ENCODE measurements around the gene NBEAL2.
A peak's percentile ranks its signal among the peaks of the same experiment; 100 is the strongest.

NBEAL2 gene

DNA sequence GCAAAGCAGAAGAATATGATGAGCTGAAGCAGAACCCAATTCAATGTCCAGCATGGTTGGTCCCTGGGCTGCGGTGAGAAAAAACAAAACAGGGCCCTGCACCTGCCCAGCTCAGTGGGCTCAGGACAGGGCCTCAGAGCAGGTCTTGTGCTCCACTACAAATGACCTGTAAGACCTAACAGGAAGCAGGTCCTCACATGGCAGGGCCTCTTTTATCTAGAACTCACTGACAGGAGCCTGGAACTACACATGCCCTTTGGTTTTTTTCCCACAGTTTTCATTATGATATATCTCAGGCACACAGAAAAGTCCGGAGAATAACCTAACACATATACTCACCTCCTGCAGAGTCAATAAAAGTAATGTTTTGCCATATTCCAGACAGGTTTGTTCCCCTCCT is 41.3 kb upstream of the NBEAL2 start:
- no peak overlapping the region for H3K4me3 ChIP-seq (replicated peaks in 1 of 2; ENCODE audit: low read depth in 2 of 2, low read length in 2 of 2)
- no peak for DNase-seq (ENCODE audit: low read depth in 2 of 2)
- TF ChIP-seq, protein P1, sequence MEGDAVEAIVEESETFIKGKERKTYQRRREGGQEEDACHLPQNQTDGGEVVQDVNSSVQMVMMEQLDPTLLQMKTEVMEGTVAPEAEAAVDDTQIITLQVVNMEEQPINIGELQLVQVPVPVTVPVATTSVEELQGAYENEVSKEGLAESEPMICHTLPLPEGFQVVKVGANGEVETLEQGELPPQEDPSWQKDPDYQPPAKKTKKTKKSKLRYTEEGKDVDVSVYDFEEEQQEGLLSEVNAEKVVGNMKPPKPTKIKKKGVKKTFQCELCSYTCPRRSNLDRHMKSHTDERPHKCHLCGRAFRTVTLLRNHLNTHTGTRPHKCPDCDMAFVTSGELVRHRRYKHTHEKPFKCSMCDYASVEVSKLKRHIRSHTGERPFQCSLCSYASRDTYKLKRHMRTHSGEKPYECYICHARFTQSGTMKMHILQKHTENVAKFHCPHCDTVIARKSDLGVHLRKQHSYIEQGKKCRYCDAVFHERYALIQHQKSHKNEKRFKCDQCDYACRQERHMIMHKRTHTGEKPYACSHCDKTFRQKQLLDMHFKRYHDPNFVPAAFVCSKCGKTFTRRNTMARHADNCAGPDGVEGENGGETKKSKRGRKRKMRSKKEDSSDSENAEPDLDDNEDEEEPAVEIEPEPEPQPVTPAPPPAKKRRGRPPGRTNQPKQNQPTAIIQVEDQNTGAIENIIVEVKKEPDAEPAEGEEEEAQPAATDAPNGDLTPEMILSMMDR (IDR thresholded peaks at IDR 0.05; ENCODE audit: low read depth, low read length): no peak

DNA sequence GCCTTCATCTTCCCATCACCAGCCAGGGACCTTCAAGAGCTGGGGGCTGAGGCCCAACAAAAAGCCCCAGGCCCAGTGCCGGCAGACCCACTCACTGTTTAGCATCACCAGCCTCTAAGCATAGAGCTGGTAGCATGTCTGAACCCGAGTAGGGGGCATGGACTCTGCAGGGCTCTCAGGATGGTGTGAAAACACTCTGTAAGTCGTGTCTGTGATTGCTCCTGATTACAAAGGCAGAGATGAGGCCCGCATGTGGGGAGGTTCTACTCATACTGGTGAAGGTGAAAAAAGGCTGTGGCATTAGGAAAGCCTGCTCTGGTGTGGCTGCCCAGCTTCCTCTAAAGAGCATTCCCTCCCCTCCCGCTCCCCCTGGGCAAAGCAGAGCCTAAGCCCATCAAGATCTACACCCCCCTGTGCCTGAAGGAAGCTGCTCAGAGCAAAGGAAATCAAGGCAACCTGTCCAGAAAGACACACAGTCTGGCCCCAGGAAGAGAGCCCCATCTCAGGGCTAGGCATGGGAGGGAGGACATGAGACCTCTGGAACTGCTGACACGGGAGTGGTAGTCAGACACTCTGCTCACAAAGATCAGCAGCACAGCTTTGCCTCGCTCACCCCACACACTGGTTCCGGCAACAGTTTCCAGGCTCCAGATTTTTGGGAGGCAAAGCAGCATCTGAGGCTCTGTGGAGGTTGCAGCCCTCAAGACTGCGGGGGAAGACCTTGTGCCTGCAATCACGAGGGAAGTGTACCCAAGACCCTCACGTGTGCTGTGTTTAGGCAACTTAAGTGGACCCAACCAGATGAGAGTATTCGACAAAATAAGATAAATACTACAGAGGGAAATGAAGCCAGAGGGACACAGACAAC is 39.7 kb upstream of the NBEAL2 start:
- no peak for DNase-seq (ENCODE audit: low read depth in 2 of 2)
- H3K4me3 ChIP-seq (replicated peaks in 1 of 2; ENCODE audit: low read depth in 2 of 2, low read length in 2 of 2): no peak overlapping the region
- TF ChIP-seq, protein P1 (IDR thresholded peaks at IDR 0.05; ENCODE audit: low read depth, low read length): no peak

DNA sequence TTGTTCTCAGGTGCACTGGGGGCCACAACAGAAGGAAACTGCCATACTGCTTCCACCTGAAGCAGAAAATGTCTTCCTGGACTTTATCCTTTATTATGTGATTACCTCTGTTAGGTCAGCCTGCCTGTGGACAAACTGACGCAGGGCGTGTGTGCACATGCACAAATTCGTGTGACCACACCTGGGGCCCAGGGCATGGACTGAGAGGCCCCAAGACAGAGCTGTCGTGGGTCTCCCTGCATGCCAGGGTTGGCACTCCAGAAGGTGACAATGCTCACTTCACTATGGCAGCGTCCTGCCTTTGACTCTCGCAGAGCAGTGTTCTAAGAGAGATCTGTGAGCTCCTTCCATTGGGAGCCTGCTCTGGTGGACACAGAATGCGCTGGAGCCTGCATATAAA is 37.4 kb upstream of the NBEAL2 start:
- no peak for DNase-seq (ENCODE audit: low read depth in 2 of 2)

DNA sequence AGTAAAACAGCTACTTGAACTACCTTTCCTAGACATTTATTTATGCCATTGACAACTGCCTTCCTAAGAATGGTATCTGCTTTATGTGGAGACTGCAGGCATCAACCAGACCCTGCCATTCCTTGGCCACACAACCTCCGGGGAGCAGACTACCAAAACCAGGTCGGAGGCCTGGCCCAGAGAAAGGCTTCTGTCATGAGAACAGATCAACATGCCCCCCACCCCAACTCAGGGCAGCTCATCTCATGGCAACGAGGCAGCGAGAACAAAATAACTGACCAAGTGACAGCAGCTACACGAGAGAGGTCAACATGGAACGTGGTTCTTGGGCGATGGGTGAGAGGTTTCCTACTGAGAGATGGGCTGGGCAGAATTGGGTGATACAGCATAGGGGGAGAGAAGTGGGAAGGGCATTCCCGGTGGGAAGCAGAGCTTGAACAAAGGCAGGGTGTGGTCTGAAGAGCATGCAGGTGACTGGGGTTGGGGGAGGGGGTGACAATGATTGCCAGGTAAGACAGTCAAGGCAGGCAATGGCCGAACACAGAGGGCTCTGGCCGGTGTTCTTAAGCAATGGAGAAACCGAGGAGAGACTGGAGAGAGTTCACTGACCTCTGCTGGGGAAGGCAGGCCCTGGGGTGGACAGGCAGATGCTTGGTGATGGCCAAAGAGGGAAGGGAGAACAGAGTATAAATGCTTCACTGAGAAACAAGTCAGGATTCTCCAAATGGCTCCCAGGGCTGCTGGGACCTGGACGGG is 36.8 kb upstream of the NBEAL2 start:
- H3K4me3 ChIP-seq (replicated peaks in 1 of 2; ENCODE audit: low read depth in 2 of 2, low read length in 2 of 2): no peak overlapping the region
- DNase-seq (ENCODE audit: low read depth in 2 of 2): no peak
- TF ChIP-seq, protein P1 (IDR thresholded peaks at IDR 0.05; ENCODE audit: low read depth, low read length): no peak

More for the DNA sequence above, 37.4 kb upstream of the NBEAL2 start:
- TF ChIP-seq, protein P1 (IDR thresholded peaks at IDR 0.05; ENCODE audit: low read depth, low read length): no peak
- no peak overlapping the region for H3K4me3 ChIP-seq (replicated peaks in 1 of 2; ENCODE audit: low read depth in 2 of 2, low read length in 2 of 2)

DNA sequence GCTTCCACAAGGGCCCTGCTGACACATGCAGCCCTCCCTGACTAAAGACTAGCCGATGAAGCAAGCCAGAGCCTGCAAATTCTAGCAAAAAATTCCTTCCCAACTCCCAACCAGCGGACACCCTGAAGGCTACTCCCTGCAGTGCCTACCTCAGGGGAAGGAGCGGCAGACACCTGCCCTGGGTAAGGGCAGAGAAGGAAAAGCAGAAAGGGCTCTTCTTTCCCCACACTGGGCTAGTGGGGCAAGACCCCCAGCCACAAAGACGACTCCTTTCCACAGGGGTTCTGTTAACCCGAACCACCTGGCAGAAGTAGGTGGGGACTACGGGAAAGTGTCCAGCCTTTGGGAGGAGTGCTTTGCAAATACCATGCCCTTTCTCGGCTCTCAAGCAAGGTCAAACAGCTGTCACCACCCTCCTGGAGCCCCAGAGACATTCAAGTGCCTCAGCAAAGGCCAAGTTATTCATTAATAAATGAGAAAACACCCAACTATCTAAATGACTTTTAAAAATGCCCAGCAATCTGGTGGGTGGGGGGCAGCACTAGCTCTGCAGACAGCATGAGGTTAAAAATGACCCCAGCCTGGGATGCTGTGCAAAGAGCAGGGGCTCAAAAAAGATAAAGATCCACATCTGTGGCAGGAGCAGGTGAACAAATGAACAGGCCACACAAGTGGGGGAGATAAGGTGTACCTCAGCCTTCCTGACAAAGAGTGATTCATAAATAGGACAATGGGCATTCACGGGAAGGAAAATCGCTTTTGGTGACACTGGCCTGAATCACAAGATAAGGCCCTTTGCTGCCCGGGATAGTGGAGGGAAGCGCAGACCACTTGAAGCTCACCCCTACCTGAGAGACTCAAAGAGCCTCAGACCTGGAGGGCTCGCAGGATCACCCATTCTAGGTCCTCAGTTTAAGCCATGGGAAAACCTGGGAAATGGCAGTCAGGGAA is 36.0 kb upstream of the NBEAL2 start:
- TF ChIP-seq, protein P1 (IDR thresholded peaks at IDR 0.05; ENCODE audit: low read depth, low read length): no peak
- H3K4me3 ChIP-seq (replicated peaks in 1 of 2; ENCODE audit: low read depth in 2 of 2, low read length in 2 of 2): no peak overlapping the region
- peak in 1 of 2 donors; percentile 41 for DNase-seq (ENCODE audit: low read depth in 2 of 2)

DNA sequence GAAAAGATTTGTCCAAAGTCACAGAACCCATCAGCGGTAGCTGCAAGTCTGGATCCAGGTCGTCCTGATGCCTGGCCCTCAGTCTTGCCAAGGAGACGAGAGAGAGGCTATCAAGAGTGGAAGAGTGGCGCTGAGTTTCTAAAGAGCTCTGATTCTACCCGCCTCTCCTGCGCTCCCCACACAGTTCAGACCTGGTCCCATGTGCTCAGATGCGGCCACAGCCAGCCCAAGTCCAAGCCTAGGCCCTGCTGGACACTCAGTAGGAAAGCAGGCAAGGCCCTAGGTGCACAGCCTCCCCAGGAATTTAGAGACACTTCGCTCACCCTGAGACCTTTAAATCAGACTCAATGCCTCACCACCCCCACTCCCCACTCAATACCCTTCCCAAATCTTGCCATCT is 35.3 kb upstream of the NBEAL2 start:
- no peak for DNase-seq (ENCODE audit: low read depth in 2 of 2)
- no peak overlapping the region for H3K4me3 ChIP-seq (replicated peaks in 1 of 2; ENCODE audit: low read depth in 2 of 2, low read length in 2 of 2)
- TF ChIP-seq, protein P1 (IDR thresholded peaks at IDR 0.05; ENCODE audit: low read depth, low read length): no peak

All from cardiac fibroblast (primary cell).